NB4 (cell line): ENCODE data around the gene ANXA6.

Experiments
- DNase-seq: peaks from one replicate; pipeline ENCODE4 v3.0.0; 2010; ENCODE audit warnings: low read depth
- H3K4me3 ChIP-seq: one replicate; pipeline ENCODE4 v1.5.1; 2011; ENCODE audit warnings: mild to moderate bottlenecking, low read depth, low read length, moderate library complexity
- CTCF ChIP-seq: IDR thresholded peaks from one replicate; pipeline ENCODE4 v1.5.1; 2012; ENCODE audit warnings: low read depth, low read length
- MAX ChIP-seq: IDR thresholded peaks from 2 replicates; pipeline ENCODE4 v1.6.1; 2011; ENCODE audit warnings: low read depth, low read length
- MYC ChIP-seq: IDR thresholded peaks from 2 replicates; pipeline ENCODE4 v1.6.1; 2011; ENCODE audit warnings: low read depth, low read length
- POLR2A ChIP-seq: IDR thresholded peaks from 2 replicates; pipeline ENCODE4 v1.6.1; 2011; ENCODE audit warnings: mild to moderate bottlenecking; ENCODE audit not compliant: insufficient read length; ENCODE audit errors: extremely low read depth

The ANXA6 gene

GRCh38 chr5:151081431-151082281 is 75.9 kb downstream of the ANXA6 start:
- DNase-seq, result peak; percentile 48
- TF ChIP-seq POLR2A, result no peak
- H3K4me3 ChIP-seq, result peak overlapping the region; percentile 92

- TF ChIP-seq CTCF, result no peak
- 0 out of 2 replicates have a peak, but pooled peaks have one; percentile 46 for TF ChIP-seq MAX
- peak; percentile 42 for TF ChIP-seq POLR2A
- TF ChIP-seq MYC, result peak; percentile 49
- peak; percentile 95 for DNase-seq
Observed at GRCh38 chr5:151080613-151081430, 76.8 kb downstream of the ANXA6 start, which contains the start of gene TNIP1. Gene TNIP1, minus strand, starts transcription at chr5:151081034. Its CDS starts 15,939 bp downstream, at chr5:151065095.

GRCh38 chr5:151079838-151080612 is 77.6 kb downstream of the ANXA6 start:
- peak overlapping the region; percentile 89 for H3K4me3 ChIP-seq
- TF ChIP-seq MYC (peak; percentile 57; the same call in 1 of the 2 replicates), POLR2A (no peak)
- peak; percentile 28 for DNase-seq

More at GRCh38 chr5:151080613-151081430, 76.8 kb downstream of the ANXA6 start, which contains the start of gene TNIP1:
- H3K4me3 ChIP-seq, result peak within 1 kb of the TSS; percentile 92

- TF ChIP-seq MYC (no peak), MAX (no peak), CTCF (no peak), POLR2A (no peak)
- peak; percentile 32 for DNase-seq
Observed at GRCh38 chr5:151078490-151079262, 78.9 kb downstream of the ANXA6 start.

GRCh38 chr5:151077967-151078366 is 79.6 kb downstream of the ANXA6 start:
- no peak overlapping the region for H3K4me3 ChIP-seq
- no peak for TF ChIP-seq MYC
- TF ChIP-seq CTCF, result no peak
- TF ChIP-seq MAX, result no peak
- TF ChIP-seq POLR2A, result no peak
- no peak for DNase-seq

More at GRCh38 chr5:151078490-151079262, 78.9 kb downstream of the ANXA6 start:
- peak overlapping the region; percentile 11 for H3K4me3 ChIP-seq

- TF ChIP-seq POLR2A (no peak), MYC (no peak), CTCF (no peak), MAX (no peak)
- DNase-seq, result no peak
- H3K4me3 ChIP-seq, result no peak overlapping the region
Observed at GRCh38 chr5:151077419-151077818, 80.2 kb downstream of the ANXA6 start.
